ENCODE results near the gene CCDC88B. TPM values are rescaled to one million over a fixed set of nuclear protein-coding genes. Genes with fewer than 3 reads are reported as not detected.
A peak's percentile ranks its signal among the peaks of the same experiment; 100 is the strongest.

Gene CCDC88B
- total and polyA plus RNA-seq, 2 of the 8 experiments (the other 6 are each of a cell fraction or from before 2014, with no cell fraction given) = 5.9 to 12.5 TPM

- H3K23ac ChIP-seq (ENCODE audit: insufficient read length) = no peak overlapping the region
- no peaks in the 10 kb centered on the region for H3K79me2 ChIP-seq (ENCODE audit: control insufficient read depth in 1 of 2, insufficient read depth in 2 of 2, low read length in 2 of 2)
- CTCF ChIA-PET (ENCODE audit: partially characterized antibody) = interaction anchor here (0.9 to 1.5 kb wide), 8 partner anchors 8 to 274 kb away, joined by 3 to 5 read pairs (median 4); no protein-coding TSS in a partner anchor
- H3K27me3 ChIP-seq (replicated peaks in 1 of 4; ENCODE audit: control insufficient read depth in 3 of 4, extremely low read depth in 1 of 4, insufficient read depth in 3 of 4, low read length in 3 of 4) = no peaks in the 10 kb centered on the region; a peak in 1 of 7 replicates
- WGBS, 2 experiments (ENCODE audit: extremely low coverage in 1 of 2, insufficient coverage in 1 of 2, insufficient read length in 1 of 2, insufficient replicate concordance in 2 of 2, low coverage in 1 of 2, low lambda C conversion rate in 2 of 2, missing lambda C conversion rate in 1 of 2) = 67% methylated on average over 6 of the region's 6 CpGs; no CpG with 5 or more reads in 1 of the 2 experiments
- DNase-seq (ENCODE audit: low read depth in 1 of 2, low spot score in 2 of 2) (no peak), FAIRE-seq (no peak)
- no peaks in the 10 kb centered on the region for H3K79me1 ChIP-seq (ENCODE audit: low read depth, low read length)
- no peak overlapping the region for H4K5ac ChIP-seq (ENCODE audit: insufficient read length, low read depth, low read length)
- no peak overlapping the region for H2AFZ ChIP-seq (ENCODE audit: low read length)
- peak overlapping the region; percentile 29; the same call in 1 of the 2 replicates for H2BK15ac ChIP-seq (ENCODE audit: low read length)
- H2BK120ac ChIP-seq (replicated peaks; ENCODE audit: low read depth, low read length) = no peak overlapping the region
- peaks cover 0 to 3% (median 0%) of the 10 kb centered on the region in 4 experiments; a peak in 1 of 8 replicates for H3K36me3 ChIP-seq (ENCODE audit: control insufficient read depth in 2 of 4, insufficient read depth in 4 of 4, low read length in 3 of 4)
- H4K20me1 ChIP-seq (replicated peaks in 1 of 2; ENCODE audit: control insufficient read depth in 1 of 2, insufficient read depth in 2 of 2, low read length in 2 of 2) = no peaks in the 10 kb centered on the region
- no peak overlapping the region; the same call in 1 of the 2 replicates for H4K8ac ChIP-seq (ENCODE audit: extremely low read depth, insufficient read depth, low read length)
- no peak overlapping the region for H3K4me3 ChIP-seq (ENCODE audit: extremely low read depth in 1 of 4, insufficient read depth in 2 of 4, low read depth in 3 of 4, low read length in 4 of 4)
- H2AK5ac ChIP-seq (ENCODE audit: low read depth, low read length) = no peak overlapping the region
- H3K4ac ChIP-seq (replicated peaks; ENCODE audit: insufficient read length, low read depth, low read length) = no peak overlapping the region
- no peaks in the 10 kb centered on the region; a peak in 1 of 4 replicates for H3K9me3 ChIP-seq (ENCODE audit: insufficient read depth in 2 of 2, low read depth in 1 of 2, low read length in 1 of 2)
- no peak overlapping the region for H3K9ac ChIP-seq (replicated peaks in 1 of 4; ENCODE audit: extremely low read depth in 1 of 4, low read depth in 3 of 4, low read length in 3 of 4)
- H3K56ac ChIP-seq (replicated peaks; ENCODE audit: insufficient read length, low read depth, low read length) = no peak overlapping the region
- no peak overlapping the region for H3K4me2 ChIP-seq (ENCODE audit: insufficient read depth in 1 of 2, low read depth in 2 of 2, low read length in 2 of 2)
- no peak overlapping the region for H3K27ac ChIP-seq (ENCODE audit: low read depth, low read length)
- H4K91ac ChIP-seq (replicated peaks; ENCODE audit: insufficient read length, low read length) = no peak overlapping the region
- H3K18ac ChIP-seq (ENCODE audit: extremely low read depth, low read length) = no peak overlapping the region
- no peak overlapping the region for H2BK5ac ChIP-seq (ENCODE audit: low read depth, low read length)
- peaks cover 0 to 2% (median 0%) of the 10 kb centered on the region in 4 experiments; a peak in 4 of 7 replicates for H3K4me1 ChIP-seq (replicated peaks in 1 of 4; ENCODE audit: control insufficient read depth in 3 of 4, insufficient read depth in 4 of 4, low read length in 3 of 4)
- no peak overlapping the region for H3K14ac ChIP-seq (ENCODE audit: insufficient read length)
- POLR2A ChIA-PET (ENCODE audit: partially characterized antibody) = interaction anchor here (1.8 kb wide), 1 partner anchor 15 kb away, joined by 6 read pairs; no protein-coding TSS in a partner anchor
- H3K23me2 ChIP-seq (ENCODE audit: low read depth, low read length) = peaks cover 7% of the 10 kb centered on the region; the same call in 1 of the 2 replicates
- TF ChIP-seq BACH1 (IDR thresholded peaks at IDR 0.05; ENCODE audit: low read length) = no peak
- TF ChIP-seq SIX5 (IDR thresholded peaks at IDR 0.05; ENCODE audit: low read depth, low read length) = no peak
- TF ChIP-seq HDAC6 (IDR thresholded peaks at IDR 0.05; ENCODE audit: low read depth, low read length) = no peak
- TF ChIP-seq CTCF (IDR thresholded peaks at IDR 0.05; ENCODE audit: control extremely low read depth in 1 of 3, insufficient read depth in 1 of 3, low read depth in 1 of 3, low read length in 3 of 3) = 0 out of 4 replicates have a peak, but pooled peaks of 1 of the 3 experiments have one; percentile 9
- H2BK12ac ChIP-seq (ENCODE audit: low read depth, low read length) = no peak overlapping the region
- no peak overlapping the region for H2BK20ac ChIP-seq (ENCODE audit: low read length)
These were observed 41.3 kb downstream of the CCDC88B start for GRCh38 chr11:64381350-64381749.

Measured in H1 (cell line).